WTC11 (cell line): ENCODE results near the gene ACOT4. TPM values are rescaled to one million over a fixed set of nuclear protein-coding genes. Genes with fewer than 3 reads are reported as not detected.
"Not testable (repeated sequence)": the region's sequence is repeated elsewhere in the genome, so short reads cannot be mapped to it uniquely, and the experiment has no call there.

Experiments
- ATAC-seq: fragments of 200-7000 bp; cut with Tn5 transposase; 2 replicates; pipeline ENCODE4 v1.10.0; 2021; ENCODE audit warnings: mild to moderate bottlenecking, moderate library complexity
- CTCF ChIA-PET: fragments of 300-600 bp; sonication (Branson Sonifier 250); formaldehyde crosslinking; loops from one replicate; lab custom pipeline; 2021; ENCODE audit warnings: antibody characterized with exemption; lab: Charles Lee
- POLR2A ChIA-PET: fragments of 350-600 bp; sonication (Branson Sonifier 250); formaldehyde crosslinking; loops from one replicate; lab custom pipeline; 2021; ENCODE audit warnings: antibody characterized with exemption; lab: Charles Lee
- DNase-seq: peaks from one replicate; pipeline ENCODE4 v3.0.0; 2021; ENCODE audit warnings: low spot score
- H3K27ac Mint-ChIP-seq: 2 replicates; pipeline ENCODE4 v1.8.0; 2021; ENCODE audit warnings: mixed read lengths
- H3K27me3 Mint-ChIP-seq: 2 replicates; pipeline ENCODE4 v1.8.0; 2021; ENCODE audit warnings: low read depth, mild to moderate bottlenecking, moderate library complexity, mixed read lengths
- H3K36me3 Mint-ChIP-seq: 2 replicates; pipeline ENCODE4 v1.8.0; 2021; ENCODE audit warnings: mixed read lengths
- H3K4me1 Mint-ChIP-seq: 2 replicates; pipeline ENCODE4 v1.8.0; 2022; ENCODE audit warnings: mixed read lengths
- H3K4me3 Mint-ChIP-seq: 2 replicates; pipeline ENCODE4 v1.8.0; 2021; ENCODE audit warnings: mild to moderate bottlenecking, moderate library complexity, mixed read lengths
- H3K9me3 Mint-ChIP-seq: 2 replicates; pipeline ENCODE4 v1.8.0; 2021; ENCODE audit warnings: mixed read lengths
- AFF4 ChIP-seq: sonication (generic); formaldehyde crosslinking; IDR thresholded peaks from 2 replicates; pipeline ENCODE4 v1.8.1; 2023; ENCODE audit warnings: mild to moderate bottlenecking, missing genetic modification reagents, borderline replicate concordance
- CTCF ChIP-seq: fragments of 200-600 bp; IDR thresholded peaks from 2 replicates; pipeline ENCODE4 v1.8.0; 2022; ENCODE audit warnings: antibody characterized with exemption
- E2F5 ChIP-seq: sonication (generic); formaldehyde crosslinking; IDR thresholded peaks from 2 replicates; pipeline ENCODE4 v1.8.1; 2022; ENCODE audit warnings: mild to moderate bottlenecking, moderate library complexity, missing genetic modification reagents
- FOXK1 ChIP-seq: sonication (generic); formaldehyde crosslinking; IDR thresholded peaks from 2 replicates; pipeline ENCODE4 v1.8.0; 2022; ENCODE audit warnings: mild to moderate bottlenecking, moderate library complexity, missing genetic modification reagents
- MAX ChIP-seq: sonication (generic); formaldehyde crosslinking; IDR thresholded peaks from 2 replicates; pipeline ENCODE4 v1.8.0; 2022; ENCODE audit warnings: mild to moderate bottlenecking, missing genetic modification reagents
- total RNA-seq: library from RNA; stranded (reverse); gene quantifications from 3 replicates; pipeline ENCODE4 v1.2.3, GENCODE V29; 2021

ACOT4 gene
- total RNA-seq, 1 experiment from 2014 or later: 1.6 TPM

- TF ChIP-seq AFF4 (CRISPR knock-in tag) (0 out of 2 replicates have a peak, but pooled peaks have one; percentile 47), E2F5 (CRISPR knock-in tag) (peak; percentile 42; the same call in 1 of the 2 replicates), FOXK1 (0 out of 2 replicates have a peak, but pooled peaks have one; percentile 58), MAX (CRISPR knock-in tag) (peak; percentile 80)
These were observed 22.3 kb upstream of the ACOT4 start, which contains the start of gene ACOT2 (continued) for GRCh38 chr14:73569185-73569958.

- peak; percentile 83 for DNase-seq
- Mint-ChIP-seq H3K36me3 (peaks cover 24% of the 10 kb centered on the region), H3K27me3 (peaks cover 13% of the 10 kb centered on the region)
- TF ChIP-seq CTCF: peak; percentile 43; the same call in 1 of the 2 replicates
- TF ChIP-seq, all 79 proteins: peak for 1; not testable (repeated sequence) for 78
- H3K9me3 Mint-ChIP-seq, H3K27ac Mint-ChIP-seq, H3K4me3 Mint-ChIP-seq: not testable (repeated sequence)
- peaks cover 30% of the 10 kb centered on the region for H3K4me1 Mint-ChIP-seq
- ATAC-seq: peak; percentile 75
- POLR2A ChIA-PET: interaction anchor here (0.7 to 2.6 kb wide), 5 partner anchors 33 to 541 kb away, joined by 3 to 12 read pairs (median 4); partner anchors contain the start of genes ACOT6 and RIOX1
- CTCF ChIA-PET: interaction anchor here (0.5 to 4.5 kb wide), 29 partner anchors 16 to 687 kb away, joined by 3 to 79 read pairs (median 4); partner anchors contain the start of genes ACOT6 and RIOX1
These were observed 20.8 kb upstream of the ACOT4 start for GRCh38 chr14:73570913-73571312.

GRCh38 chr14:73573034-73573433 is 18.6 kb upstream of the ACOT4 start:
- H3K27me3 Mint-ChIP-seq, H3K9me3 Mint-ChIP-seq, CTCF ChIA-PET, POLR2A ChIA-PET, H3K27ac Mint-ChIP-seq, H3K4me3 Mint-ChIP-seq, ATAC-seq, DNase-seq: not testable (repeated sequence)
- H3K4me1 Mint-ChIP-seq: peaks cover 24% of the 10 kb centered on the region
- peaks cover 18% of the 10 kb centered on the region for H3K36me3 Mint-ChIP-seq

- POLR2A ChIA-PET, H3K4me3 Mint-ChIP-seq, H3K9me3 Mint-ChIP-seq, H3K27me3 Mint-ChIP-seq, DNase-seq, CTCF ChIA-PET, H3K27ac Mint-ChIP-seq, ATAC-seq: not testable (repeated sequence)
- H3K36me3 Mint-ChIP-seq: peaks cover 18% of the 10 kb centered on the region
- H3K4me1 Mint-ChIP-seq: peaks cover 16% of the 10 kb centered on the region
These were observed 17.9 kb upstream of the ACOT4 start for GRCh38 chr14:73573740-73574139.

GRCh38 chr14:73574251-73574650 is 17.4 kb upstream of the ACOT4 start:
- H3K27ac Mint-ChIP-seq, ATAC-seq, CTCF ChIA-PET, POLR2A ChIA-PET, H3K4me3 Mint-ChIP-seq, H3K27me3 Mint-ChIP-seq, H3K9me3 Mint-ChIP-seq, DNase-seq: not testable (repeated sequence)
- Mint-ChIP-seq H3K4me1 (peaks cover 12% of the 10 kb centered on the region), H3K36me3 (peaks cover 18% of the 10 kb centered on the region)
